GM12878 (cell line): ENCODE data around the gene B3GNT9. TPM values are rescaled to one million over a fixed set of nuclear protein-coding genes. Genes with fewer than 3 reads are reported as not detected.

Experiments
- ATAC-seq: fragments of 200-7000 bp; cut with Tn5 transposase; 3 replicates; pipeline ENCODE4 v1.9.1; 2020; ENCODE audit warnings: mild to moderate bottlenecking, moderate library complexity
- BruUV-seq: library from RNA; stranded (reverse); fragments of 400-500 nt; replicated peaks from 2 replicates; lab custom pipeline; 2021; lab: Mats Ljungman, UMichigan
- CTCF ChIA-PET: fragments of 300-600 bp; sonication (Branson Sonifier 250); formaldehyde crosslinking; extraction: SDS; loops from one replicate; lab custom pipeline; 2021; ENCODE audit warnings: inconsistent platforms; lab: Yijun Ruan, JAX
- POLR2A ChIA-PET: fragments of 350-600 bp; formaldehyde crosslinking; extraction: SDS; loops from one replicate; lab custom pipeline; 2021; ENCODE audit warnings: inconsistent platforms; lab: Charles Lee
- RAD21 ChIA-PET: fragments of 300-600 bp; sonication (Branson Sonifier 250); formaldehyde crosslinking; loops from one replicate; lab custom pipeline; 2023; ENCODE audit warnings: antibody characterized with exemption; ENCODE audit not compliant: unreplicated experiment; lab: Charles Lee
- SMC1A ChIA-PET: fragments of 300-600 bp; sonication (Branson Sonifier 250); formaldehyde crosslinking; loops from one replicate; lab custom pipeline; 2023; ENCODE audit not compliant: unreplicated experiment, uncharacterized antibody; lab: Charles Lee
- DNase-seq: peaks from one replicate; pipeline ENCODE4 v3.0.0-alpha.2; 2011; ENCODE audit warnings: low read depth, low spot score
- FAIRE-seq: peaks from 3 replicates; lab custom pipeline; 2011; peaks lifted over from hg19 to GRCh38; lab: Jason Lieb, UNC
- H2AFZ ChIP-seq: 2 replicates; pipeline ENCODE4 v1.6.0; 2011; ENCODE audit warnings: low read depth, low read length, control low read depth; ENCODE audit not compliant: control insufficient read depth
- H3K27ac ChIP-seq: 2 replicates; pipeline ENCODE4 v1.5.1; 2011; ENCODE audit warnings: control low read depth; ENCODE audit not compliant: control insufficient read depth, insufficient read depth
- H3K27me3 ChIP-seq, 2 experiments: replicated peaks in 1 of 2; 2 replicates each; pipeline versions ENCODE4 v1.6.0 to v1.6.1; 2011; ENCODE audit warnings: low read length in 1 of 2; ENCODE audit not compliant: control insufficient read depth in 2 of 2, insufficient read depth in 2 of 2
- H3K36me3 ChIP-seq, 2 experiments: 2 replicates each; pipeline ENCODE4 v1.5.1; 2011; ENCODE audit warnings: low read length in 1 of 2; ENCODE audit not compliant: control insufficient read depth in 2 of 2, insufficient read depth in 2 of 2
- H3K4me1 ChIP-seq: 2 replicates; pipeline ENCODE4 v1.6.1; 2011; ENCODE audit warnings: mild to moderate bottlenecking, low read length, moderate library complexity, mixed read lengths; ENCODE audit not compliant: control insufficient read depth, insufficient read depth
- H3K4me2 ChIP-seq: 2 replicates; pipeline ENCODE4 v1.6.0; 2011; ENCODE audit warnings: control low read depth; ENCODE audit not compliant: control insufficient read depth, insufficient read depth
- H3K4me3 ChIP-seq: fragments of 200-600 bp; sonication (generic); 2 replicates; pipeline ENCODE4 v1.5.1; 2016
- H3K79me2 ChIP-seq: 2 replicates; pipeline ENCODE4 v1.6.0; 2011; ENCODE audit warnings: low read length; ENCODE audit not compliant: control insufficient read depth, insufficient read depth
- H3K9ac ChIP-seq: 2 replicates; pipeline ENCODE4 v1.8.0; 2011; ENCODE audit warnings: low read length, control low read depth, mixed read lengths; ENCODE audit not compliant: control insufficient read depth, insufficient read depth
- H3K9me3 ChIP-seq: replicated peaks from 3 replicates; pipeline ENCODE4 v1.5.1; 2011; ENCODE audit warnings: mild to moderate bottlenecking, low read length; ENCODE audit not compliant: control insufficient read depth, insufficient read depth
- H4K20me1 ChIP-seq: 2 replicates; pipeline ENCODE4 v1.6.0; 2011; ENCODE audit not compliant: control insufficient read depth, insufficient read depth
- BCL3 ChIP-seq: IDR thresholded peaks from 2 replicates; pipeline ENCODE4 v1.6.1; 2011; ENCODE audit warnings: borderline replicate concordance, low read depth, mild to moderate bottlenecking, moderate library complexity, low read length; ENCODE audit not compliant: insufficient read depth, poor library complexity, severe bottlenecking
- DPF2 ChIP-seq: fragments of 450-650 bp; IDR thresholded peaks from 2 replicates; pipeline ENCODE4 v1.6.1; 2017; ENCODE audit warnings: mild to moderate bottlenecking
- IRF4 ChIP-seq: IDR thresholded peaks from 2 replicates; pipeline ENCODE4 v1.6.1; 2011; ENCODE audit warnings: low read depth, low read length
- MTA2 ChIP-seq: fragments of 450-650 bp; IDR thresholded peaks from 2 replicates; pipeline ENCODE4 v1.6.1; 2016; ENCODE audit warnings: low read depth, mild to moderate bottlenecking, moderate library complexity
- NFIC ChIP-seq: IDR thresholded peaks from 2 replicates; pipeline ENCODE4 v1.6.1; 2012; ENCODE audit warnings: low read depth, mild to moderate bottlenecking, inconsistent platforms, low read length, moderate library complexity
- NFYB ChIP-seq: IDR thresholded peaks from 2 replicates; pipeline ENCODE4 v1.6.1; 2011; ENCODE audit warnings: low read depth, mild to moderate bottlenecking, low read length, improper control_type of control experiment, moderate library complexity; ENCODE audit not compliant: insufficient read depth
- SUPT20H ChIP-seq: IDR thresholded peaks from 2 replicates; pipeline ENCODE4 v1.6.1; 2011; ENCODE audit warnings: low read depth, mild to moderate bottlenecking, low read length, moderate library complexity, borderline replicate concordance; ENCODE audit not compliant: control insufficient read depth
- ZBED1 ChIP-seq: IDR thresholded peaks from 2 replicates; pipeline ENCODE4 v1.6.1; 2016; ENCODE audit warnings: borderline replicate concordance
- ZBTB11 ChIP-seq: fragments of 450-650 bp; formaldehyde crosslinking; IDR thresholded peaks from 2 replicates; pipeline ENCODE4 v1.5.0; 2022; ENCODE audit warnings: mild to moderate bottlenecking, missing genetic modification characterization
- in situ Hi-C: fragments of 300-500 bp; cut with MboI; formaldehyde crosslinking; loops from 9 replicates; pipeline ENCODE4 v1.14.3; 2018; ENCODE audit warnings: mixed read lengths
- intact Hi-C: fragments of 100-400 bp; cut with micrococcal nuclease; formaldehyde crosslinking; loops from one replicate; pipeline ENCODE4 v1.14.2; 2022; ENCODE audit not compliant: unreplicated experiment
- polyA plus RNA-seq, 11 experiments: library from polyadenylated mRNA; depleted of rRNA in 4 of 11; unstranded in 6 of 11; stranded (reverse) in 5 of 11; fragments of >200 nt; fragmentation: Nextera tagmentation in 4 of 11; fragmentation: Illumina TruSeq in 1 of 11; extraction: Ambion mirVana in 4 of 11; extraction: Trizol in 1 of 11; gene quantifications; 1 replicate in 1 of 11; 2 replicates in 10 of 11; pipeline versions ENCODE4 v1.2.1 to v1.2.3, GENCODE V29; 2011 to 2016; ENCODE audit warnings: inconsistent platforms in 2 of 11, missing spikeins in 2 of 11, low read depth in 1 of 11
- total RNA-seq, 4 experiments: library from RNA; depleted of rRNA in 3 of 4; stranded (reverse); fragments of >200 nt in 3 of 4; fragmentation: Illumina TruSeq in 1 of 4; extraction: Trizol in 1 of 4; gene quantifications; 2 replicates each; pipeline versions ENCODE4 v1.2.1 to v1.2.3, GENCODE V29; 2013 to 2021

Gene B3GNT9
- total and polyA plus RNA-seq, 10 of the 15 experiments (the other 5 are each of a cell fraction or from before 2014, with no cell fraction given): 0.08 to 5.0 (median 1.9) TPM

GRCh38 chr16:67193536-67193935 lies 42.7 kb upstream of the B3GNT9 start:
- ChIA-PET SMC1A (interaction anchor here (2.1 kb wide), 1 partner anchor 51 kb away, joined by 9 read pairs; no protein-coding TSS in a partner anchor), CTCF (interaction anchor here (0.8 to 1.8 kb wide), 6 partner anchors 19 to 239 kb away, joined by 3 to 11 read pairs (median 4); partner anchors contain the start of genes FBXL8, FHOD1, TMEM208 and TRADD), RAD21 (interaction anchor here (1.2 to 1.7 kb wide), 3 partner anchors 8 to 53 kb away, joined by 3 to 7 read pairs (median 6); partner anchors contain the start of genes FHOD1 and TMEM208), POLR2A (interaction anchor here (0.6 to 4.7 kb wide), 7 partner anchors 9 to 156 kb away, joined by 3 to 22 read pairs (median 3); partner anchors contain the start of gene TMEM208)
- H3K4me1 ChIP-seq: peaks cover 8% of the 10 kb centered on the region
- FAIRE-seq (no peak), ATAC-seq (no peak), DNase-seq (no peak)
- H3K9me3 ChIP-seq: no peaks in the 10 kb centered on the region
- in situ Hi-C loops (no loop called here), intact Hi-C loops (loop anchor here (2.0 kb wide), 1 partner anchor 53 kb away; the partner anchor contains the start of gene FHOD1)
- H2AFZ ChIP-seq: no peak overlapping the region
- peak overlapping the region; percentile 95 for H3K4me2 ChIP-seq
- H3K9ac ChIP-seq: peak overlapping the region; percentile 97
- peaks cover 23% of the 10 kb centered on the region for H3K79me2 ChIP-seq
- H3K27me3 ChIP-seq: no peaks in the 10 kb centered on the region
- H3K27ac ChIP-seq: peak overlapping the region; percentile 79; the same call in 1 of the 2 replicates
- H4K20me1 ChIP-seq: peaks cover 7% of the 10 kb centered on the region
- TF ChIP-seq ZBED1 (no peak), NFYB (no peak), BCL3 (no peak), IRF4 (no peak), NFIC (no peak), SUPT20H (no peak), MTA2 (no peak), DPF2 (no peak), ZBTB11 (CRISPR knock-in tag) (no peak)
- BruUV-seq: no TSS peak
- H3K4me3 ChIP-seq: peak overlapping the region; percentile 99
- H3K36me3 ChIP-seq: peaks cover 14 to 30% of the 10 kb centered on the region in 2 experiments
